ENCODE results near the gene RNF149.
"Not testable (repeated sequence)": the region's sequence is repeated elsewhere in the genome, so short reads cannot be mapped to it uniquely, and the experiment has no call there.

Gene RNF149

GRCh38 chr2:101253013-101253702, 55.3 kb downstream of the RNF149 start:
- peak overlapping the region; percentile 88 for H3K27ac ChIP-seq
- H3K4me1 ChIP-seq (ENCODE audit: low read depth, poor library complexity, severe bottlenecking): peaks cover 12% of the 10 kb centered on the region
- H2AFZ ChIP-seq (ENCODE audit: low read depth): peak overlapping the region; percentile 83
- H3K4me2 ChIP-seq: peak overlapping the region; percentile 87
- peak overlapping the region; percentile 93 for H3K9ac ChIP-seq
- H3K79me2 ChIP-seq (ENCODE audit: insufficient read depth, low read depth): peaks cover 29% of the 10 kb centered on the region
- H3K4me3 ChIP-seq (IDR thresholded peaks at IDR 0.05; ENCODE audit: insufficient read depth, low read depth, low read length): peak overlapping the region; percentile 75
- no peaks in the 10 kb centered on the region for H4K20me1 ChIP-seq (ENCODE audit: insufficient read depth)
- no peaks in the 10 kb centered on the region for H3K27me3 ChIP-seq (ENCODE audit: insufficient read depth, low read depth)
- TF ChIP-seq, protein P1, sequence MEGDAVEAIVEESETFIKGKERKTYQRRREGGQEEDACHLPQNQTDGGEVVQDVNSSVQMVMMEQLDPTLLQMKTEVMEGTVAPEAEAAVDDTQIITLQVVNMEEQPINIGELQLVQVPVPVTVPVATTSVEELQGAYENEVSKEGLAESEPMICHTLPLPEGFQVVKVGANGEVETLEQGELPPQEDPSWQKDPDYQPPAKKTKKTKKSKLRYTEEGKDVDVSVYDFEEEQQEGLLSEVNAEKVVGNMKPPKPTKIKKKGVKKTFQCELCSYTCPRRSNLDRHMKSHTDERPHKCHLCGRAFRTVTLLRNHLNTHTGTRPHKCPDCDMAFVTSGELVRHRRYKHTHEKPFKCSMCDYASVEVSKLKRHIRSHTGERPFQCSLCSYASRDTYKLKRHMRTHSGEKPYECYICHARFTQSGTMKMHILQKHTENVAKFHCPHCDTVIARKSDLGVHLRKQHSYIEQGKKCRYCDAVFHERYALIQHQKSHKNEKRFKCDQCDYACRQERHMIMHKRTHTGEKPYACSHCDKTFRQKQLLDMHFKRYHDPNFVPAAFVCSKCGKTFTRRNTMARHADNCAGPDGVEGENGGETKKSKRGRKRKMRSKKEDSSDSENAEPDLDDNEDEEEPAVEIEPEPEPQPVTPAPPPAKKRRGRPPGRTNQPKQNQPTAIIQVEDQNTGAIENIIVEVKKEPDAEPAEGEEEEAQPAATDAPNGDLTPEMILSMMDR (conservative IDR thresholded peaks at IDR 0.05; ENCODE audit: low read depth, low read length): no peak
- no peaks in the 10 kb centered on the region for H3K36me3 ChIP-seq (ENCODE audit: insufficient read depth)

DNA sequence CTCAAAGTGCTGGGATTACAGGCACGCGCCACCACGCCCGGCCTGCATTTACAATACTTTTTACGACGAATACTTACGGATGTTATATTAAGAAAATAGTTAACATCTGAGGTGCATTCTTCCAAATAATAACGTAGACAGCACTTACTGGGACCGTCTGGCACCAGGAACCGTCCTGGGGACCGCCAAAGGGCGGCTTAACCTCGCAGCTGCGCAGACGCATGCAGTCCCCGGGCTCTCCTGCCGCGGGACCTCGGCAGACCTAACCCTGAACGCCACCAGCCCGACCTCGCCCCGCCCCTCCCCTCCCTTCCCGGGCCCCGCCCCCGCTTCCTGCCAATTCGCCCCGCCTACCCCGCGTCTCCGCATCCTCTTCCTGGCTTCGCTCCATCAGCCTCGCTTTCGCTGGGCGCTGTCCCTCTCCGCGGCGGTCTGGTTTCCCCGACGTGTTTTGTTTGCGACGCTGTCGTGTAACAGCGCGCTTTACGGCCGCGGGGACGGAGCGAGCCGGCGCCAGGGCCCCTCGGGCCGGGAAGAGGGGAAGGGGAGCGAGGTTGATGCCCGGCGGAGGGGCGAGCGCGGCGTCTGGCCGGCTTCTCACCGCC, 56.0 kb downstream of the RNF149 start, which contains the start of gene CNOT11:
TSS of gene CNOT11 (plus strand) at position 479 of the 605 bp plus-strand sequence. CDS start at position 558, 79 bp downstream.
- Histone ChIP-seq H3K27me3 (ENCODE audit: insufficient read depth, low read depth) (no peaks in the 10 kb centered on the region), H2AFZ (ENCODE audit: low read depth) (peak within 1 kb of the TSS; percentile 97)
- TF ChIP-seq, protein P1 (conservative IDR thresholded peaks at IDR 0.05; ENCODE audit: low read depth, low read length): no peak

GRCh38 chr2:101251844-101252407, 56.6 kb downstream of the RNF149 start:
- H3K27ac ChIP-seq: peak overlapping the region; percentile 58
- H3K4me1 ChIP-seq (ENCODE audit: low read depth, poor library complexity, severe bottlenecking): peaks cover 12% of the 10 kb centered on the region
- peak overlapping the region; percentile 67 for H3K4me2 ChIP-seq
- no peaks in the 10 kb centered on the region for H4K20me1 ChIP-seq (ENCODE audit: insufficient read depth)
- H2AFZ ChIP-seq (ENCODE audit: low read depth): peak overlapping the region; percentile 97
- no peaks in the 10 kb centered on the region for H3K36me3 ChIP-seq (ENCODE audit: insufficient read depth)
- TF ChIP-seq, protein P1 (conservative IDR thresholded peaks at IDR 0.05; ENCODE audit: low read depth, low read length): peak; percentile 61
- peak overlapping the region; percentile 93; the same call in 1 of the 2 replicates for H3K9ac ChIP-seq
- peak overlapping the region; percentile 57 for H3K4me3 ChIP-seq (IDR thresholded peaks at IDR 0.05; ENCODE audit: insufficient read depth, low read depth, low read length)
- no peaks in the 10 kb centered on the region for H3K27me3 ChIP-seq (ENCODE audit: insufficient read depth, low read depth)
- H3K79me2 ChIP-seq (ENCODE audit: insufficient read depth, low read depth): peaks cover 29% of the 10 kb centered on the region

More for the DNA sequence above, 56.0 kb downstream of the RNF149 start, which contains the start of gene CNOT11:
- Histone ChIP-seq H4K20me1 (ENCODE audit: insufficient read depth) (no peaks in the 10 kb centered on the region), H3K4me3 (IDR thresholded peaks at IDR 0.05; ENCODE audit: insufficient read depth, low read depth, low read length) (peak within 1 kb of the TSS; percentile 75), H3K79me2 (ENCODE audit: insufficient read depth, low read depth) (peaks cover 29% of the 10 kb centered on the region), H3K36me3 (ENCODE audit: insufficient read depth) (no peaks in the 10 kb centered on the region), H3K9ac (peak within 1 kb of the TSS; percentile 93), H3K4me2 (peak within 1 kb of the TSS; percentile 87), H3K4me1 (ENCODE audit: low read depth, poor library complexity, severe bottlenecking) (peaks cover 12% of the 10 kb centered on the region), H3K27ac (peak within 1 kb of the TSS; percentile 88)

DNA sequence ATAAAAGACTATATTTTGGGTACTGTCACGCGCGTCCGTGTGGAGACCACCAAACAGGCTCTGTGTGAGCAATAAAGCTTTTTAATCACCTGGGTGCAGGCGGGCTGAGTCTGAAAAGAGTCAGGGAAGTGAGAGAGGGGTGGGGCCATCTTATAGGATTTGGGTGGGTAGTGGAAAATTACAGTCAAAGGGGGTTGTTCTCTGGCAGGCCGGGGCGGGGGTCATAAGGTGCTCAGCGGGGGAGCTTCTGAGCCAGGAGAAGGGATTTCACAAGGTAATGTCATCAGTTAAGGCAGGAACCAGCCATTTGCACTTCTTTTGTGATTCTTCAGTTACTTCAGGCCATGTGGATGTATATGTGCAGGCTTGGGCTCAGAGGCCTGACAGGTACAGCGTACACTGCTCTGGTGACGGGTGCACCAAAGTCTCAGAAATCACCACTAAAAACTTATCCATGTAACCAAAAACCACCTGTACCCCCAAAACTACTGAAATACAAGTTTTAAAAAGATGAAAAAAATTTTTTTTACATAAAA, 57.2 kb downstream of the RNF149 start:
- H3K27me3 ChIP-seq (ENCODE audit: insufficient read depth, low read depth); H3K36me3 ChIP-seq (ENCODE audit: insufficient read depth); H3K27ac ChIP-seq; H3K4me3 ChIP-seq (IDR thresholded peaks at IDR 0.05; ENCODE audit: insufficient read depth, low read depth, low read length); H4K20me1 ChIP-seq (ENCODE audit: insufficient read depth); H3K4me2 ChIP-seq; H3K9ac ChIP-seq; H2AFZ ChIP-seq (ENCODE audit: low read depth): not testable (repeated sequence)
- Histone ChIP-seq H3K4me1 (ENCODE audit: low read depth, poor library complexity, severe bottlenecking) (peaks cover 12% of the 10 kb centered on the region), H3K79me2 (ENCODE audit: insufficient read depth, low read depth) (peaks cover 29% of the 10 kb centered on the region)
